Measurements from ENCODE around the gene LAMA5.

GRCh38 chr20:62411479-62412193 lies 44.5 kb upstream of the LAMA5 start:
- TF ChIP-seq CTCF (IDR thresholded peaks at IDR 0.05) = peak in 1 of 7 experiments; percentile 29
- no peak for TF ChIP-seq POLR2A (IDR thresholded peaks at IDR 0.05)

Measured in stomach (tissue), 4 donors.